SK-N-SH treated with all-trans-retinoic acid at 6 μM for 48 hours (cell line): ENCODE data around the gene CDH22.

Source experiments
- ATAC-seq: fragments of 200-7000 bp; cut with Tn5 transposase; 3 replicates; pipeline ENCODE4 v1.9.1; 2020; ENCODE audit warnings: mild to moderate bottlenecking, moderate library complexity
- ARNTL ChIP-seq: fragments of 450-650 bp; formaldehyde crosslinking; IDR thresholded peaks from 2 replicates; pipeline ENCODE4 v1.5.0; 2020; ENCODE audit warnings: low read depth, mild to moderate bottlenecking, moderate library complexity, borderline replicate concordance
- BACH2 ChIP-seq: fragments of 250-450 bp; sonication (Bioruptor Pico); IDR thresholded peaks from 2 replicates; pipeline ENCODE4 v1.9.0; 2021; ENCODE audit warnings: mild to moderate bottlenecking, borderline replicate concordance
- CREB5 ChIP-seq: fragments of 250-450 bp; sonication (Bioruptor Pico); IDR thresholded peaks from 2 replicates; pipeline ENCODE4 v1.5.1; 2020; ENCODE audit warnings: low read depth, mild to moderate bottlenecking, moderate library complexity
- CSDC2 ChIP-seq: fragments of 250-450 bp; sonication (Bioruptor Pico); IDR thresholded peaks from 2 replicates; pipeline ENCODE4 v1.5.0; 2020; ENCODE audit warnings: mild to moderate bottlenecking, moderate library complexity
- CSRNP3 ChIP-seq: fragments of 250-450 bp; sonication (Bioruptor Pico); IDR thresholded peaks from 2 replicates; pipeline ENCODE4 v1.5.1; 2021; ENCODE audit warnings: mild to moderate bottlenecking, moderate library complexity
- ESRRG ChIP-seq: fragments of 250-450 bp; sonication (Bioruptor Pico); IDR thresholded peaks from 2 replicates; pipeline ENCODE4 v1.6.1; 2021; ENCODE audit warnings: mild to moderate bottlenecking
- ISL1 ChIP-seq: fragments of 250-450 bp; sonication (Bioruptor Pico); IDR thresholded peaks from 2 replicates; pipeline ENCODE4 v2.1.2; 2022; ENCODE audit warnings: mild to moderate bottlenecking, moderate library complexity
- OSR1 ChIP-seq: fragments of 250-450 bp; sonication (Bioruptor Pico); IDR thresholded peaks from 2 replicates; pipeline ENCODE4 v1.8.0; 2022; ENCODE audit warnings: moderate library complexity, mild to moderate bottlenecking, inconsistent platforms
- PATZ1 ChIP-seq: fragments of 250-450 bp; sonication (Bioruptor Pico); IDR thresholded peaks from 2 replicates; pipeline ENCODE4 v1.8.0; 2020; ENCODE audit warnings: mild to moderate bottlenecking, moderate library complexity, borderline replicate concordance
- POU6F1 ChIP-seq: fragments of 250-450 bp; sonication (Bioruptor Pico); IDR thresholded peaks from 2 replicates; pipeline ENCODE4 v1.8.0; 2021; ENCODE audit warnings: low read depth, mild to moderate bottlenecking, moderate library complexity, borderline replicate concordance
- PPARA ChIP-seq: fragments of 250-450 bp; sonication (Bioruptor Pico); IDR thresholded peaks from 2 replicates; pipeline ENCODE4 v1.5.0; 2020; ENCODE audit warnings: mild to moderate bottlenecking, borderline replicate concordance
- RARB ChIP-seq: fragments of 250-450 bp; sonication (Bioruptor Pico); IDR thresholded peaks from 2 replicates; pipeline ENCODE4 v1.8.0; 2021; ENCODE audit warnings: mild to moderate bottlenecking, moderate library complexity
- SNAI2 ChIP-seq: fragments of 250-450 bp; sonication (Bioruptor Pico); IDR thresholded peaks from 2 replicates; pipeline ENCODE4 v1.5.0; 2020; ENCODE audit warnings: mild to moderate bottlenecking, moderate library complexity
- TOX ChIP-seq: fragments of 250-450 bp; sonication (Bioruptor Pico); IDR thresholded peaks from 2 replicates; pipeline ENCODE4 v1.8.0; 2021; ENCODE audit warnings: mild to moderate bottlenecking, moderate library complexity, borderline replicate concordance
- ZC3H10 ChIP-seq: fragments of 250-450 bp; sonication (Bioruptor Pico); IDR thresholded peaks from 2 replicates; pipeline ENCODE4 v1.5.1; 2021; ENCODE audit warnings: mild to moderate bottlenecking, moderate library complexity
- ZFP3 ChIP-seq: fragments of 250-450 bp; sonication (Bioruptor Pico); IDR thresholded peaks from 2 replicates; pipeline ENCODE4 v1.5.0; 2020; ENCODE audit warnings: mild to moderate bottlenecking, moderate library complexity
- ZNF565 ChIP-seq: fragments of 450-650 bp; formaldehyde crosslinking; conservative IDR thresholded peaks from 2 replicates; pipeline ENCODE4 v1.5.0; 2020; ENCODE audit warnings: low read depth, mild to moderate bottlenecking, moderate library complexity
- ZNF70 ChIP-seq: fragments of 450-650 bp; formaldehyde crosslinking; IDR thresholded peaks from 2 replicates; pipeline ENCODE4 v1.5.0; 2020; ENCODE audit warnings: mild to moderate bottlenecking, moderate library complexity
- ZNF8 ChIP-seq: fragments of 450-650 bp; formaldehyde crosslinking; IDR thresholded peaks from 2 replicates; pipeline ENCODE4 v1.5.0; 2020; ENCODE audit warnings: mild to moderate bottlenecking, moderate library complexity

Gene CDH22

GRCh38 chr20:46347841-46348803, 39.8 kb upstream of the CDH22 start:
- TF ChIP-seq ZNF70 (CRISPR knock-in tag): no peak
- no peak for TF ChIP-seq CSDC2 (CRISPR knock-in tag)
- no peak for TF ChIP-seq PATZ1 (CRISPR knock-in tag)
- TF ChIP-seq ZC3H10 (CRISPR knock-in tag): no peak
- TF ChIP-seq ZNF565 (CRISPR knock-in tag): no peak
- TF ChIP-seq PPARA (CRISPR knock-in tag): no peak
- TF ChIP-seq ISL1 (CRISPR knock-in tag): no peak
- no peak for TF ChIP-seq ARNTL (CRISPR knock-in tag)
- TF ChIP-seq ZFP3: no peak
- no peak for TF ChIP-seq RARB (CRISPR knock-in tag)
- no peak for TF ChIP-seq OSR1 (CRISPR knock-in tag)
- TF ChIP-seq CREB5 (CRISPR knock-in tag): no peak
- TF ChIP-seq POU6F1 (CRISPR knock-in tag): no peak
- ATAC-seq: no peak

GRCh38 chr20:46346770-46347169, 38.5 kb upstream of the CDH22 start:
- no peak for ATAC-seq
- TF ChIP-seq TOX: no peak
- no peak for TF ChIP-seq BACH2
- TF ChIP-seq ESRRG (CRISPR knock-in tag): no peak
- no peak for TF ChIP-seq ZFP3
- no peak for TF ChIP-seq RARB (CRISPR knock-in tag)
- no peak for TF ChIP-seq SNAI2 (CRISPR knock-in tag)
- no peak for TF ChIP-seq ZC3H10 (CRISPR knock-in tag)
- no peak for TF ChIP-seq POU6F1 (CRISPR knock-in tag)
- no peak for TF ChIP-seq ISL1 (CRISPR knock-in tag)
- no peak for TF ChIP-seq CSDC2 (CRISPR knock-in tag)
- no peak for TF ChIP-seq PATZ1 (CRISPR knock-in tag)
- TF ChIP-seq ZNF8 (CRISPR knock-in tag): no peak
- no peak for TF ChIP-seq ZNF565 (CRISPR knock-in tag)
- no peak for TF ChIP-seq CREB5 (CRISPR knock-in tag)
- TF ChIP-seq CSRNP3 (CRISPR knock-in tag): no peak
- TF ChIP-seq ARNTL (CRISPR knock-in tag): no peak
